NK-92 (cell line): ENCODE results near the gene DCUN1D2.
"Not testable (repeated sequence)": the region's sequence is repeated elsewhere in the genome, so short reads cannot be mapped to it uniquely, and the experiment has no call there.

Experiments
- DNase-seq: peaks from one replicate; lab custom pipeline; 2025; ENCODE audit not compliant: unreplicated experiment; lab: John Stamatoyannopoulos, UW

Gene DCUN1D2

GRCh38 chr13:113468472-113469201 is 21.9 kb downstream of the DCUN1D2 start:
- DNase-seq, result no peak

DNA sequence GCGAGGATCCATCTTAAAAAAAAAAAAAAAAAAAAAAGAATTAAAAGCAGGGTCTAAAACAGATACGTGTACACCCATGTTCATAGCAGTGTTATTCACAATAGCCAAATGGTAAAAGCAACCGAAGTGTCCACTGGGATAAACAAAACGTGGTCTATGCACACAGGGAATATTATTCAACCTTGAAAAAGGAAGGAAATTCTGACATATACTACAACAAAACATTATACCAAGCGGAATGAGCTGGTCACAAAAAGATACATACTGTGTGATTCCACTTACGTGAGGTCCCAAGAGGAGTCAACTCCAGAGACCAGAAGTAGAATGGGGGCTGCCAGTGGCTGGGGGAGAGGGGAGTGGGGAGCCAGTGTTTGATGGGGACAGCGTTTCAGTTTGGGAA is 22.5 kb downstream of the DCUN1D2 start:
- no peak for DNase-seq

DNA sequence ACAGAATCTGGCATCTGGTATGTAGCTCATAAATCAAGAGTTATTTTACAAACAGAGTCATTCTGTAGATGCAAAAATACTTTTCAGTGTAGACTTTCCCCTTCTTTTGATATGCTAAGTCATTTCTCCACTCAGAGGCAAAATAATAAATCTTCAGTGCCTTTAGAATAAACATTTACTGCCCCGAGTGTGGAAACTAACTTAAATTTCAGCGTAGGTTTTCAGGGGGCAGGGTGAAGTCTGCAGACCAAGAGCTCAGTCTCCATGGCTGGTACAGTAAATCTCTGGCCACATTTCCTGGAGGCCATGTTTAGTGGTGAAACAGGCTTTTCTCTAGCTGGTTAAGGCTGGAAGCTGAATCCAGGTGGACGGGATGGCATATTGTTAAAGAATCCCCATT is 24.1 kb downstream of the DCUN1D2 start:
- DNase-seq, result no peak

DNA sequence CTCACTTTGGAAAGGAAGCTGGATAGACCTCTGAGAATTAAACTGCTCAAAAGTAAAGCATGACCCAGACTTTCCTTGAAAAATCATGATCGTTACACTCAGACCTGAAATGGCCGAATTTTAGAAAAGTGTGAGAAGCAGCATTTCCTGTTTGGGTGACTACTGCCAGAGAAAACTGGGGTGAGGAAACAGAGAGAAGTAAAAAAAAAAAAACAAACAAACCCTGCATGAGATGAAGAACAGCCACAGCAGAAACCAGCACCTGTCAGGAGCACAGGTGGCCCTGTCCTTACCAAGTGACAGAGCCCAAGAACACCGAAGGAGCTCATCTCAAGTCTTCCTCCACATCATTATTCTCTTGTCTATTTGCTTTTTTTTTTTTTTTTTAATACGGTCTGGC is 25.2 kb downstream of the DCUN1D2 start:
- DNase-seq, result no peak

GRCh38 chr13:113464476-113464875 is 26.0 kb downstream of the DCUN1D2 start:
- DNase-seq, result no peak

GRCh38 chr13:113461022-113461751 is 29.3 kb downstream of the DCUN1D2 start:
- DNase-seq, result no peak

- no peak for DNase-seq
Observed at GRCh38 chr13:113460599-113460998, 29.9 kb downstream of the DCUN1D2 start.

- no peak for DNase-seq
Observed at GRCh38 chr13:113460064-113460555, 30.4 kb downstream of the DCUN1D2 start.

GRCh38 chr13:113458253-113459065 is 32.1 kb downstream of the DCUN1D2 start:
- no peak for DNase-seq

GRCh38 chr13:113457510-113457909 is 33.0 kb downstream of the DCUN1D2 start:
- no peak for DNase-seq

DNA sequence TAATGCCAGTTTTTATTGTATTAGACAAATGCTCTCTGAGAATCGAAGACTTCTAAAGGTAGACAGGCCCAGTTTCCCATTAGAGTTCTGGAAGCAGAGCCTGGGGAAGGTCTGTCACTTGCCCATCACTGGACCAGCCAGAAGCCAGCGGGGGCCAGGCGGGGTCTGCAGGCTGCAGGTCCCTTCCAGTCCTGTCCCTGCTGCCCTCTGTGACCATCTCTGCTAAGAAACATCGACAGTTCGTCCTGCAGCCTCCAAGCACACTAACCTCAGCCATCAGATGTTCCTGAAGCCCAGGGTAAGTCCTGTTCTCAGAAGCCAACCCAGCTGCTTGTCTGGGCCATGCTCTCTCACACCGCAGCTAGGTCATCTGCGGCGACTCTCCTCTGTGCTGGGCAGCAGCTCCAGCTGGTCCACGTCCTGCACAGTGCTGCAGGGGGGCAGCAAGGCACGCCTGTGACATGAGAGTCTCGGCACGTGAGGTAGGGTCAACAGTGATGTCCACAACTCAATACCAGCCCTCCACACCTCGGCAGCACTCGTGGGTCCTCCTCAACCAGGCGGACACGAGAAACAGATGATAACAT is 34.3 kb downstream of the DCUN1D2 start:
- DNase-seq, result no peak

- no peak for DNase-seq
Observed at GRCh38 chr13:113455384-113455783, 35.1 kb downstream of the DCUN1D2 start.

GRCh38 chr13:113454936-113455335 is 35.6 kb downstream of the DCUN1D2 start:
- DNase-seq, result no peak

GRCh38 chr13:113452942-113453901 is 37.3 kb downstream of the DCUN1D2 start, which contains the start of gene ADPRHL1:
Gene ADPRHL1 (minus strand): TSS chr13:113453488. CDS start chr13:113453437, 51 bp downstream.
- DNase-seq, result no peak

- DNase-seq, result no peak
Observed at GRCh38 chr13:113452466-113452865, 38.0 kb downstream of the DCUN1D2 start.

DNA sequence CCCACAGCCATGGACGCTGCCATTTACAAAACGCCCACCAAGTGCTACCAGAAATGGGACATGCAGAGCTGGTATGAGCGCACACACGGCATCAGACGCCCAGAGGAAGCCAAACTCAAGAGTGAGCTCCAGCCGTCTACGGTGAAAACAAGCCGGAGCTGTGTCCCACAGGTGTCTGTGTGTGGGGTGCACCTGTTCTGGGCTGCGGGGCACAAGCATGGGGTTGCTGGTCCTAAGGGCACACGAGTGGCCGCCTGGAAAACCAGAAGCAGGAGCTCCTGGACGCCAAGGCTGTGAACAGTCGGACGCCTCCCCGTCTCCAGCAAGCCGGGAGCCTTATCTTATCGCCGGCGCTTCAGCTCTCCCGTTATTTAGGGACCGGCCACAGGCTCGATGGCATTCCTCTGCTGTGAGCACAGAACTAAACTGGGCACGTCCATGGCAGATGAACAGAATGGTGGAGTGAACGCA is 38.5 kb downstream of the DCUN1D2 start:
- no peak for DNase-seq

GRCh38 chr13:113450861-113451620 is 39.5 kb downstream of the DCUN1D2 start:
- DNase-seq, result not testable (repeated sequence)

GRCh38 chr13:113450348-113450744 is 40.2 kb downstream of the DCUN1D2 start:
- not testable (repeated sequence) for DNase-seq
